ENCODE measurements around the gene RCAN2.

RCAN2 gene

DNA sequence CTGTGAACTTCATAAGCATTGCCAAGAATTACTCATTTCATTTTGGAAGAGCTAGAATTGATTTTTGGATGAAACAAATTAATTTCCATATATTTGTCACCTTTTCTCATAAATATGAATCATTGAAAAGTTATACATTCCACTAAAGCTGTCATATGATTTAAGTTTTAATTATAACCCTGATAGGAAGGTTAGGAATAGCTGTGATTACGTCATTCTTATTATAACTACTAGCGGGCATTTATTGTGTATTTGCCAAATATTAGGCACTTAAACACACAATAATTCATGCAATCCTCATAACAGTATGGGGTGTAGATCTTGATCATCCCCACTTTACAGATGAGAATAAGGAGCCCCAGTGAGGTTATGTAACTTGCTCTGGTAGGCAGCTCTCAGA is 243.1 kb downstream of the RCAN2 start:
- DNase-seq = no peak

DNA sequence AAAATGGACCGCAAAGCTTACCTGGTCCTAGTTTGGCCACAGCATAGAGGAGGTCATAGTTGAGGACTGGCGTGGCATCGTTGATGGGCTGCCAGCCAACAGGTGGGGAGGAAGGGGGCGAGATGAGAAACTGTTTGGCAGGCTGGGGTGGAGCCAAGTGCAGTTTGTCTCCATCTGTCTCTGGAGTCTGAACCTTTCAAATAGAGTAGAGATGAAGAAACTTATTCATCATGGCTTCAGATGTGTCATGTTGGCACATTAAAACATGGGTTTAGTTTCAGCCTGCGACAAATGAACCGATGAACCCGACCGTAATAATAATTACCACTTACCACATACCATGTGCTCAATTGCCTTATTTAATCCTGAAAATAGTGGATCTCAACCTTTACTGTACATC is 244.5 kb downstream of the RCAN2 start:
- no peak for DNase-seq

DNA sequence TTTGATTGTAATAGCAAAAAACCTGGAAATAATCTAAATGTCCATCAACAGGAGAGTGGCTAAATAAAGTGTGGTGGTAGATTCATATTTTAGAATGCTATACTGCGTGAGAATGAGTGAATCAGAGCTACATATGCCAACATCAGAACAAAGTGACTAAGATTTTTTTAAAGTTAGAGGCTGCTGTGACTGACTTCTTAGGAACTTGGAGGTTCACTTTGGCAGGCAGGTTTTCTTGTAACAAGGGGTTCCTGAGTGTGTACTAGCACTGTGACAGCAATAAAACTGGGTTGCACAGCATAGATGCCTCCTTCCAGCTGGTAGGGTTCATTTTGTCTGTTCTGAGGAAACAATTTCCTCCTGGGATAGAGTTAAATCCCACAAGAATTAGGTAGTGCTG is 245.2 kb downstream of the RCAN2 start:
- no peak for DNase-seq

DNA sequence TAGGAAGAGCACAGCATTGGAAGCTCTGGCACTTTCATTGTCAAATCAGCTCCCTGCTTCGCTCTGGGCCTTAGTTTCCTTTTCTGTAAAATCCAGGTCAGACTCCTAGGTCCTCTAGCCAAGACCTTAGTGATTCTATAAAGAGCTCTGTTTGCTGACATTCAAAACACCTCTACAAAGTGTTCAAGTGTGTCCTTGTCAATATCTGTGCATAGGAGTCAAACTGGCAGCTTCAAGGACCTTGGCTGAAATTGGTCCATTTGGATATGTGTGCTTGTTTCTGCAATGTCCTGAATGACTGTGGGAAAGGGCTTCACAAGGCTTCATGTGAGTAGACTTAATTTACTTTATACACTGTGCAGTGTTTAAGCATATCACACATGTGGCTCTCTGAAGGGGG is 246.6 kb downstream of the RCAN2 start:
- no peak for DNase-seq

DNA sequence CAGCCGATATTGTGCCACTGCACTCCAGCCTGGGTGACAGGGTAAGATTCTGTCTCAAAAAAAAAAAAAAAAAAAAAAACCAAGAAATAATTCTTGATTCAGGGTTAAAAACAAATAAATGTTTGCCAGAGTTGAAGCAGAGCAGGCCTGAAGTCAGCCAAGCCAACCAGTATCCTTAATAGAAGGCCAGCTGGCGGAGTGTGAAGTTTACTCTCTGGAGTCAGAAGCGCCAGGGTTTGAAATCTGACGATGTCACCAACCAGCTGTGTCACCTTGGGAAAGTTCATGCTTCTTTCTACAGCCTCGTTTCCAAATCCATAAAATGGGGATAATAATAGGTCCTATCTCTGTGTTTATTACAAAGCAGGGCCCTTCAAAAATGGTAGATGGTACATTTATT is 247.5 kb downstream of the RCAN2 start:
- no peak for DNase-seq

DNA sequence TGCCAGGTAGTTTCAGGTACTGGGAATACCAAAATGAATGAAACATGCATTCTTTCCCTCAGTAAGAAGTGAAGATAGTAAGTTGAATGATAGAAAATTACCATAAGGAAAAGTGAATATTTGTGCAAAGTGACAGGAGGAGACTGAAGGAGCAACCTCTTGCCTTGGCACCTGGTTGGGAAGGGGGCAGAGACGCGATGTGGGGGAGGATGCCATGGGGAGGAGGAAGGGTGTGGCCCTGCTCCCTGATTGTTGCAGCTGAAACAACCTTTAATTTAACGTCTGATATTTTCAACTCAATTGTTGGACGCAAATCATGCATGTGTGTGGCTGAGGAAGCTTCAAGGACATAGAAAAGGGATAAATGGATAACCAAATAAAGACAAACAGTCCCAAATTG is 248.3 kb downstream of the RCAN2 start:
- no peak for DNase-seq

DNA sequence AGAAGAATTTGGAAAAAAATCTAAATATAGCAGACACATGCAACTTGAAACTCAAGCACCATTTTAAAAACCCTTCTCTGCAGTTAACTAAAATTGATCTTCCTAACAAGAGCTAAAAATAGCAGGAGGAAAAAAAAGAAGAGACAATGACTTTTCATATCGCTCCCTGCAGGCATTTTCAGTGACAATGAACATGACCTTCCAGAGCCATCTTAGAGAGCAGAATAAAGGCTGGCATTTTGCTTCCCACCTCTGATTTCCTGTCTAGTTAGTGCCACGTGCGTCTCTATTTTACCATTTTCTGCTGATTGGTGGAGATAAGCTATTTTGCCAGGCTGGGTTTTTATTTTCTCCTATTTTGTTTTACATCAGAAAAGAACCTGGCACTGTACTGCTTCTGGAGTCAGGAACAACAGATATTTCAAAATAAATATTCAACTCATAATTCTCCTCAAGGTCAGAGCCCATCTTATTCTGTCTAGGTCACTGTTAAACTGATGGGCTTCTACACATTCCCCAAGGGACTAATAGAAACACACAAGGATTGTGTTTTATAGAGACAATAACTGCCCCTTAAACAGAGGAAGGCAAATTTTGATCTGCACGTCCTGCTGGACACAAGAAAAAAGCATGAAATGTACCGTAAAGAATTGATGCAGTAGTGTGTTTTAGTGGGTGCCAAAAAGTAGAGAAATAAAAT is 250.2 kb downstream of the RCAN2 start:
- DNase-seq = no peak

DNA sequence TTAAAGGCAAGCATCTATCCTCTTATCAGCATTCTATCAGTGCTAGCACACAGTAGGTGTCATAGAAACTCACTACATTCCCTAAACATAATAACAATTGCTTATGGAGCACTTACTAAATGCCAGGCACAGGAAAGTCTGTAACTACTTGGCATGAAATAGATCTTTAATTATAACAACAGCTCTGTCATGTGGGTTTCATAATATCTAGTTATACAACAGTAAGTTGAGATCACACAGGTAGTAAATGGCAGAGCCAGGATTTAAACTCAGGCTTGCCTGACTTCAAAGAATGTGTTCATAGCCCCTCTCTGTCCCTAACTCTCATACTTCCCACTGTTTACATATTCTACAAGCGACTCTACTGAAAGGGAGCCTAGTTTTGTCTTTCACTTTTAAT is 254.5 kb downstream of the RCAN2 start:
- DNase-seq = no peak

DNA sequence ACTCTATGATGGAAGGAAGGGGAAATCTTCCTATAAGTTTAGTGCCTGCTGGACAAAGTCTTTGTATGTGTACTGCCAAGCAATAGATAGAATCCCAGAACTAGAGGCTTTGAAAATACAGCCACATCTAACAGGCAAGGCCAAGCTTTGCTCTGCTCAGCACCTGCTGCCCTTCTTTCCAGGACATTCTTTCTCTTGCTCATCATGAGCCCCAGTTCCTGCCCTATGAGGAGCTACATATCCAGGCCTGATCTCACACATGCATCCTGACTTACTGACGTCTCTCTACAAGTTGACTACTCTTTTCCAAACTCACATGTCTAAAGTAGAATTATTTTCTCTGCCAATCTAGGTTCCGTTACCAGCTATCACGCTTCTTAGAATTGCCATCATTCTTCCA is 256.0 kb downstream of the RCAN2 start:
- no peak for DNase-seq

DNA sequence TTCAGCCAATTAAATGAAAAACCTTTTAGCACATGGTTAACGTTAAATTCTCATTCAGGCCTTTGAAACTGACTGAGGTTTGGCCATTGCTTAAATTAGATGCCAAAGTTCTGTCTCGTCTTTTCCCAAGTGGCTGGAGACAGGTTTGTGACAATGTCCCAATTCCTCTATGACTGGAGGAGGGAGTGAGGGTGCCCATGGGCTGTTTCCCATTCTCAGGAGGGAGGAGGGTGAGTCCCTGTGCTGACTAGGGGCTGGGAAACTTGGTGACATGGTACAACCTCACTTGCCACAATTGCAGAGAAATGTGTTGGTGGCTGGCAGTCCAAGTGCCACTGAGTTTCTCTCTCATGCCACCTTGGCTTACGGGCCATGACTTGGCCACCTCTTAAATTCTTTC is 256.5 kb downstream of the RCAN2 start:
- DNase-seq = no peak

DNA sequence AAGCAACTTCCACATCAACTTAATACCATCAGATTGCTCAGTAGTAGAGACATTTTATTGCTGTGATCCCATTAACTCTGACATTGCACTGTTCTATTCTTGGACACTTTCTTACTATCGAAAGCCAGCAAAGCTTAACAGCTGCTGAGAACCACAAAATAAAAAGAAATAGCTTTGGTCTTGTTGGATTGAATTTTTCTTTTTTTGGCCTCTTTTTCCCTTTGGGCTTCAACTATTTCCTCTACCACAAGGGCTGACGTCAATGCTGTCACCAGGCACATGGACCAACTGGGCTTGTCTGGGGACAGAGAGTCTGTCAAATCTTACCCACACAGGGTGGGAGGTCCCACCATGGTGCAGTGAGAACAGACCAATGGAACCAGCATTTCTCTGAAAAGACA is 257.1 kb downstream of the RCAN2 start:
- no peak for DNase-seq

DNA sequence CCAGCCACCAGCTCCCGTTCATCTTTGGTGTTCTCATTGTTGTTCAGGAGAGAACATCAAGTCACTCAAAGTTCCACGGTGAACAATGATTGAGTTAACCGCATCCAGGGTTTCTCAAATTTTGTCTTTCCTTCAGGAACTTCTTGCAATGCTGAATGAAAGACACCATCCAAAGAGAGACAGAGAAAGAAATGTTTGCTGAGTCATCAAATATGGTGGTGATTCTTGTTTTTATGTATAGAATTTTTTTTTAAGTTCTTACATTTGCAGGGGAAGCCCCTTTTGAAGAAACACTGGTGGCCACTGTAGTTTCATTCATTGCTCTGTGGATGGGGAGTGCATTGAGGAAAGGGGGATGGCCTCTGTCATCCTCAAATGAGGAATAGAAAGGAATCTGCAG is 258.1 kb downstream of the RCAN2 start:
- DNase-seq = no peak

DNA sequence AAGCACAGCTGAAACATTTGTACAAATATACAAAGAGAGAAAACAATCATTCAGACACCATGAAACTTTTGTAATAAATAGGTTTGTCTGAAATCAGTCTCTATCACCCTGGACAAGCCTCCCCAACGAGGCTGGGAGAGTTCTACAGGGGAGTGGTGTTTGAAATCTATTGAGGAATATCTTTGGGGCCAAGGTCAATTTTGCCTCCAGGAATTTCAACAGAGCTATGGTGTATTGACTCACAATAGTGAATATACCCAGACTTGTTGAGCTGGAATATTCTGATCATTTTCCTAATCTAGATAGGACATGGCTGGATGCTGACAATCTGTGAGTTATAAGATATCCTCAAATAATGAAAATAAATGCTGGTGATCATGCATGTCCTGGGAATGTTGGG is 269.0 kb downstream of the RCAN2 start:
- DNase-seq = no peak

DNA sequence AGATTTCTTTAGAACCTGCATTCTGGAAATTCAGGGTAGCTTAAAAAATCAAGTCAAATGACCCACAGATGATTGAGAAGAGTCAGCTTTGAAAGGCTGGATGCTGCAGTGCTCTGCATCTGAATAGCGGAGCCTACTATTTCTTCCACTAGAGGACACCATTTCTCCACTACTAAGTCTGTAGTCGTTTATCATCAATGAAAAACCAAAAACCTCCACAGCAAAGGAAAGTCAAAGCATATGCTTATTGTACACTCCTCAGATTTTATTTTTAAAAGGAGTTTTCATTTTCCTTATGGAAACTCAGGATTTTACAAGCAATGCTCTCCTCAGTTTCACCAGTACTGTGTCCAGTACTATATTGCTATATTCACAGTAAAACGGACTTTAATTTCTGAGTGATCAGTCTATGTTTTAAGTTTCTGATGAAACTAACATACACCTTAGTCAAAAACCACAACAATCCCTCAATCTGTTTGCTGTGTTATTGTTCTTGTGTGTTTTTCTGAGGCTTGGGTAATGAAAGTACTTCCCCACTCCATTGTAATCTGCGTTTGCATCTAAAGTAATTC is 269.9 kb downstream of the RCAN2 start:
- peak in 1 of 2 donors; percentile 27 for DNase-seq

DNA sequence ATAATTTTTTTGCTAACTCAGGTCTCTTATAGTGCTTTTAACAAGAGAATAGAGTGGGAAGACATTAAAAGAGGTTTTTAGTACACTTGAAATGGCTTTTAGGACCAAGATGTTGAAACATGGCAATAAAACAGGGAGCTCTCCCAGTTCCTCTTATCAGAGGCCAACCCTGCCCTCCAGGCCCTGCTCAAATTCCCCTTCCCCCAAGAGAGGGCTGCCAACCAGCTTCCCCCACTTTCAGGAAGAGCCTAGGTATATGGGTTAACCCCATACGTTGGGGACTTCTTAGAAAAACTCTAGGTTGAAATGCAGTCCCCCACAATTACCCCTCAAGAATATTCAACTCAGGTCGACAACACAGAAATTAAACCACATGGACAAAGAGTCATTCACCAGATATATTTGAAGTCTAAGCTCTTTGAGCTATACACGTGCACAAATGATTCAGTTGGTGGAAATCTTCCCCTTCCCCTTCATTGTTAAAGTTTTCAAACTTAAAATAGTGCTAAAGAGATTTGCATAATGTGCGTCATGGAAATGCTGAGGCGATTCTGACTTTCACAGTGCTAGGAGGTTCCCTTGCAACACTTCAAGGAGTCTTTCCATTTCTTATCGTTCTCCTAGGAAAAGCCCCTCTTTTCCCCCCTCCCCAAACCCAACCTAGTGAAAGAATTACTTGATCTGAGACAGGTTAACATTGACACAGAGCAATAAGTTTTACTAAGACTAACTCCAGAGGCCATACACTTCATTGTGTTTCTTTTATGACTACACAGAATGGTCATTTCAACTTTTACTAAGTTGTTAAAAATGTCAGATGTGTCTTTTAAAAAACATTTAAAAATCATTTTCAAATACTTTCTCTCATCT is 270.7 kb downstream of the RCAN2 start:
- DNase-seq = no peak

DNA sequence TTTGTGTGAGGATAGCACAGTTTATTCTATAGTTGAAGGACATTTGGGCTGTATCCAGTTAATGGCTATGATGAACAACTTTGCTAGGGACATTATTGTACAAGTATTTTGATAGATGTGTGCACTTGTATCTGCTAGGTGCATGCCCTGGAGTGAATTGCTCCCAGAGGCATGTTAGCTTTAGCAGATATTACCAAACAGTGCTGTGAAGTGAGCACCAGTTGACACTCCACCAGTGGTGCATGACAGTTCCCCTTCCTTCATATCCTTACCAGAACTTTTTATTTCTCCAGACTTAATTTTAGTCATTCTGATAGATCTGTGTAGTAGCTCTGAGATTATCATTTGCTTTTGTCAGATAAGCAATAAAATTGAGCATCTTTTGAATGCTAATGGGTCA is 271.6 kb downstream of the RCAN2 start:
- DNase-seq = no peak

DNA sequence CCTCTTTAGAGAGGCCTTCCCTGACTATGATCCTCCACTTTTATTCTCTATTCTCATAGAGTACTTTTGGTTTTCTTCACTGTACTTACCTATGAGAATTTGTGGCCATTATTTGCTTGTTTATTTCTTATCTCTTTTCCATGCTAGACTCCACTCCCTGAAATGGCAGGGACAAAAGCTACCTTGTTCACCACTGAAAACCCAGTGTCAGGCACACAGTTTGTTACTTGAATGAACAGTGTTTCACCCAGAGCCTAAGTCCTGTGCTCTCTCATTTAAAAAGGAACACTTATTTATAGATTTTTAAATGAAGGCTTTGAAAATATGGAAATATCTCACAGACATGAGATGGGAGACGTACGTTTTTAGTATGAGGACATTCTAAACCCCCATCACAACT is 272.8 kb downstream of the RCAN2 start:
- DNase-seq = no peak

DNA sequence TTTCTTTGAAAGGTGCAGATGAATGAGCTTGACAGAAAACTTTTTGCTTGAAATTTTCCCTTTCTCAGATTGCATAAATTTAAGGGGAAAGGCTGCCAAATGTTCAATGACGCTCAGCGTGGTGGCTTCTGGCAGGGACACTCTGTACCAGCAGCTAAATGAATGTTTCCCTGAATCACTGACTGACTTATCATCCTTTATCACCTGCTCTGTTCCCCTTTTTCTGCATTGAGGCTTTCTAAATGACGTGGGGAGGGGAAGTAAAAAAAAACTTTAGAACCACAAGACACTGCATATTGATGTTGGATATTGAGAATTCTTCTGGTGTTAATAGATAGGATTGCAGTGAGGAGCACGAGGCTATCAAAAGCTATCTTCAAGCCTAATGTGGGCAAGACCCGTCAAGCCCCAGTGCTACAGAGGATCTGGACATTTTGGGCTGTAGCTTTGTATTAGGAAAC is 273.5 kb downstream of the RCAN2 start:
- DNase-seq = no peak

DNA sequence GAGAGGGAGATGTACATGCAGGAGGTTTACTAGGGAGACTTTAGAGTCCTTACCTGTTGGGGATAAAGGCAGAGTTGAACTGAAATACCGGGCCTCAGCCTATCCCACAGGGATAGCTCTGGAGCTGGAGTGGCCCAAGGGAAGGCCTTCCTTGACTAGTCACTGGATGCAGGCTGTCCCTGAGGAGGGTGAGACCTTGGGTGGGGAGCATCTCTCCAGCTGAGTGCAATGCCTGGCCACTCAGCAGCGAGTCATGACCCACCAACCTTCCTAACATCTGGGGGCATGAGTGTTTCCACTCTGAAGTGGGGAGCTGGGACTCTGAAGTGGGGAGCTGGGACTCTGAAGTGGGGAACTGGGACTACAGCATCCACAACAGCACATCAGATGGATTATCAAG is 274.4 kb downstream of the RCAN2 start:
- no peak for DNase-seq

DNA sequence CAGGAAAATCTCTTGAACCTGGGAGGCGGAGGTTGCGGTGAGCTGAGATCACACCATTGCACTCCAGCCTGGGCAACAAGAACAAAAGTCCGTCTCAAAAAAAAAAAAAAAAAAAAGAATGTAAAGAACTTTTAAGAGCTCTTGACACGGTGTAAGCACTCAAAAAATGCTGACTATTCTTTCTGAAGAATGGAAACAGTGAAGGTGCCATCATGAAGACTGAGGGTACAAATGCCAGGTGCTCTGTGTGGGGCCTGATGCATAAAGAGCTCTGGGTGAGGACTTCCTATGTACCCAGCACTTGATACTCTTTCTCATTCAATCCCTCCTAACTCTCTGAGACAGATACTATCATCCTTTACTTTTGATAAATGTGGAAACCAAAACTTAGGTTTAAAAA is 275.5 kb downstream of the RCAN2 start:
- DNase-seq = no peak

DNA sequence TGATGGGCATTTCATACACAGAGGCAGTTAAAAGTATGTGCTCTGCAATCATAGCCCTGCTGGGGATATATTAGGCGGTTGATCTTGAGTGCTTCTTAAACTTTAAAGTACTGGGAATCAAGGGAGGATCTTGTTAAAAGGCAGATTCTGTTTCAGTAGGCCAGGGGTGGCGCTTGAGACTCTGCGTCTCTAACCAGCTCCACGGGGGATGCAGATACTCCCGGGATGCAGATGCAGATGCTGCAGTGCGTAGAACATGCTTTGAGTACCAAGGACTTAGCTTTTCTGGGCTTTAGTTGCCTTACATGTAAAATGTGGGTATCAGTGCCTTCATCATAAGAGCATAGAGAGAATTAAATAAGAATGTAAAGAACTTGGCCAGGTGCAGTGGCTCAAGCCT is 276.0 kb downstream of the RCAN2 start:
- DNase-seq = no peak

DNA sequence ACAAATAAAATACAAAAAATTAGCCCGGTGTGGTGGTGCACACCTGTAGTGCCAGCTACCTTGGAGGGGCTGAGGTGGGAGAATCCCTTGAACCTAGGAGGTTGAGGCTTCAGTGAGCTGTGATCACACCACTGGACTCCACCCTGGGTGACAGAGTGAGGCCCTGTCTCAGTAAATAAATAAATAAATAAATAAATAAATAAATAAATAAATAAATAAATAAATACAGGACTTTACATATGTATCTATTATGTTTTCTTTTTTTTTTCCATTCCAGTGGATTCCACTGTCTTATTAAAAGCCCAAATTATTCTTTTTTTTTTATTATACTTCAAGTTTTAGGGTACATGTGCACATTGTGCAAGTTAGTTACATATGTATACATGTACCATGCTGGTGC is 279.3 kb downstream of the RCAN2 start:
- no peak for DNase-seq

DNA sequence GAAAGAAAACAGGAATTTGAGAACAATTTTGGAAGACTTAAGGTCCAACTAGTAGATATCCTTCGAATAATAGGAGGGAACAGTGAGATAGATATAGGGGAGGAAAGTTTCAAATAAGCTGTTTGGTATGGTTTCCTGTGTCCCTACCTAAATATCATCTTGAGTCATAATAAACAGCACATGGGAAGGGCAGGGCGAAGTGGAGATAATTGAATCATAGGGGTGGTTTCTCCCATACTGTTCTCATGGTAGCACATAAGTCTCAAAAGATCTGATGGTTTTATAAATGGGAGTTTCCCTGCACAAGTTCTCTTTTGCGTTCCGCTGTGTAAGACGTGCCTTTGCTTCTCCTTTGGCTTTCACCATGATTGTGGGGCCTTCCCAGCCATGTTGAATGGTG is 281.0 kb downstream of the RCAN2 start:
- DNase-seq = no peak

DNA sequence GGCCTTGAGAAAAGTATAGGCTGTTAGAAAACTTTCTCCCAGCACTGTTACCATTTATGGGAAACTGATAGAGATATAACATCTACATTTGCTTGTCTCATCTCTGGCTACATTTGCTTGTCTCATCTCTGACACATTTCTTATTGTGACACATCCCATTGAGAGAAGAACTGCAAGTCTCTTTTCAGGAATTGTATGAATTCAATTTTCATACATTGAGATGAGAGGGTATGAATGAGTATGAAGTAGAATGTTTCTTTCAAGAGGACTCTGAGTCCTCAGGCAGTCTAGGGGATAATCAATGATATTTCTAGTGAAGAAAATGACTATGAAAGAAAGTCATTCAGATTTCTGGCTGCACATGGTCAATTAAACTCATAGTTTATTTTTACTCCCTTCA is 282.9 kb downstream of the RCAN2 start:
- DNase-seq = no peak
